Trophoblast cell (in vitro differentiated cells and primary cell): ENCODE results near the gene CNPY4.

ENCODE experiments used
- DNase-seq, 2 donors: peaks; one replicate each; pipeline ENCODE4 v3.0.0-alpha.2; 2016
- H2AFZ ChIP-seq: 2 replicates; pipeline ENCODE4 v1.6.1; 2013; ENCODE audit warnings: low read length, moderate library complexity, mild to moderate bottlenecking; ENCODE audit not compliant: insufficient read depth, poor library complexity
- H2AK5ac ChIP-seq: 2 replicates; pipeline ENCODE4 v1.6.1; 2013; ENCODE audit warnings: mild to moderate bottlenecking, low read length
- H2BK120ac ChIP-seq: 2 replicates; pipeline ENCODE4 v1.6.1; 2013; ENCODE audit warnings: low read length, mild to moderate bottlenecking, moderate library complexity; ENCODE audit not compliant: insufficient read depth, poor library complexity
- H2BK12ac ChIP-seq: 2 replicates; pipeline ENCODE4 v1.6.1; 2013; ENCODE audit warnings: mild to moderate bottlenecking, low read length, moderate library complexity
- H2BK5ac ChIP-seq: 2 replicates; pipeline ENCODE4 v1.6.1; 2013; ENCODE audit warnings: low read length, low read depth, moderate library complexity, mild to moderate bottlenecking; ENCODE audit not compliant: poor library complexity
- H3K14ac ChIP-seq: 2 replicates; pipeline ENCODE4 v1.6.1; 2013; ENCODE audit warnings: mild to moderate bottlenecking, low read length
- H3K18ac ChIP-seq: 2 replicates; pipeline ENCODE4 v1.6.1; 2013; ENCODE audit warnings: mild to moderate bottlenecking, low read length
- H3K23ac ChIP-seq: 2 replicates; pipeline ENCODE4 v1.6.1; 2013; ENCODE audit warnings: low read length
- H3K27ac ChIP-seq: 2 replicates; pipeline ENCODE4 v1.5.1; 2013; ENCODE audit warnings: low read depth, mild to moderate bottlenecking, inconsistent platforms, low read length, moderate library complexity
- H3K27me3 ChIP-seq: 2 replicates; pipeline ENCODE4 v1.6.1; 2013; ENCODE audit warnings: inconsistent platforms, mild to moderate bottlenecking, low read length, moderate library complexity; ENCODE audit not compliant: insufficient read depth
- H3K36me3 ChIP-seq, 2 experiments: 1 replicate in 1 of 2; 2 replicates in 1 of 2; pipeline ENCODE4 v1.6.1; 2013; ENCODE audit warnings: low read length in 2 of 2, mild to moderate bottlenecking in 2 of 2, moderate library complexity in 1 of 2; ENCODE audit not compliant: insufficient read depth in 2 of 2, control insufficient read depth in 1 of 2
- H3K4ac ChIP-seq: 2 replicates; pipeline ENCODE4 v1.6.1; 2013; ENCODE audit warnings: low read depth, mild to moderate bottlenecking, low read length, moderate library complexity
- H3K4me1 ChIP-seq, 2 experiments: 1 replicate in 1 of 2; 2 replicates in 1 of 2; pipeline ENCODE4 v1.6.1; 2013; ENCODE audit warnings: low read length in 2 of 2, mild to moderate bottlenecking in 2 of 2, moderate library complexity in 1 of 2; ENCODE audit not compliant: insufficient read depth in 2 of 2, control insufficient read depth in 1 of 2
- H3K4me2 ChIP-seq: 2 replicates; pipeline ENCODE4 v1.6.1; 2013; ENCODE audit warnings: inconsistent platforms, mild to moderate bottlenecking, low read length, moderate library complexity
- H3K4me3 ChIP-seq: 2 replicates; pipeline ENCODE4 v1.5.1; 2013; ENCODE audit warnings: mild to moderate bottlenecking, low read depth, low read length, inconsistent platforms
- H3K79me1 ChIP-seq: one replicate; pipeline ENCODE4 v1.6.1; 2013; ENCODE audit warnings: low read length
- H3K79me2 ChIP-seq: 2 replicates; pipeline ENCODE4 v1.6.1; 2013; ENCODE audit warnings: low read length, mild to moderate bottlenecking; ENCODE audit not compliant: control insufficient read depth, insufficient read depth, poor library complexity
- H3K9ac ChIP-seq: 2 replicates; pipeline ENCODE4 v1.6.1; 2013; ENCODE audit warnings: mild to moderate bottlenecking, low read length
- H3K9me3 ChIP-seq: 2 replicates; pipeline ENCODE4 v1.6.1; 2013; ENCODE audit warnings: low read depth, mild to moderate bottlenecking, control low read depth, inconsistent platforms, low read length; ENCODE audit not compliant: insufficient read depth
- H4K12ac ChIP-seq: 2 replicates; pipeline ENCODE4 v1.6.1; 2013; ENCODE audit warnings: low read depth, mild to moderate bottlenecking, low read length, moderate library complexity
- H4K8ac ChIP-seq: 2 replicates; pipeline ENCODE4 v1.6.1; 2013; ENCODE audit warnings: low read depth, mild to moderate bottlenecking, low read length, moderate library complexity
- H4K91ac ChIP-seq: one replicate; pipeline ENCODE4 v1.6.1; 2013; ENCODE audit warnings: low read depth, mild to moderate bottlenecking, low read length, moderate library complexity
- WGBS: extraction: QIAGEN DNeasy Blood & Tissue Kit; methylation state at CpG from one replicate; pipeline ENCODE4 v1.1.7; 2013; ENCODE audit warnings: missing lambda C conversion rate; ENCODE audit not compliant: insufficient read length, insufficient coverage; ENCODE audit errors: extremely low coverage; 5-methylcytosine and 5-hydroxymethylcytosine counted together

CNPY4 gene

DNA sequence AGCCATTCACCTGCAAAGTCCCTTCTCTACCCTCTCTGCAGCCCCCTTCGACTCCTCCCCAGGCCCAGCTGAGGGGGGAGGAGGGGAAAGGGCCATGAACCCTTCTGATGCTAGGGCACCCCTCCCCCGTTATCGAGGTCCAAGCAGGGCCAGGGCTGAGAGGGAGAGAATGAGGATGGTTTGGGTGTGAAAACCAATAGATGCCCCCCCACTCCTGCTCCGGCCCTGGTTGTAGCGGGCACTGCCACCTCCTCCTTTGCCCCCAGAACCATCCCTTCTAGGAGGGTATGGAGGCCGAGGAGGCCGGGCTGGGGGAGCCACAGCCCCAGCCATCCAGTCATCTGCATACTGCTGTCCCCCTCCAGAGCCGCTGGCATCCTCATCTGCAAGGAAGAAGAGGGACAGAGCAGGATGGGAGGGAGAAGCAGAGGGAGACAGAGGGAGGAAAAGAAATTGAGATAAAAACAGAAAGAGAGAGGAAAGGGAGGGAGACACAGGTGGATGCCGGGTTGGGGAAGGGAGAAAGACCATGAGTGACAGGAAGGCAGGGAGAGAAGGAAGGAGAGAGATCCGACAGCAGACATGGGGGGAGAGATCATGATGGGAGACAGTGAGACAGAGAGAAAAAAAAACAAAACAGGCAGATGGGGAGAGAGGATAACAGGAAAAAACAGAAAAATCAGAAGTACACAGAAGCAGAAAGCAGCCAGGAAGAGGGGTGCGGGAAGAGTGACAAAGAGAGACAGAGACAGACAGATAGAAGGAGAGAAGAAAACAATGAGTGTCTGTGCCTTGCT is 50.9 kb downstream of the CNPY4 start:
- H3K4me1 ChIP-seq: peaks cover 0 to 3% of the 10 kb centered on the region in 2 experiments
- H3K18ac ChIP-seq: no peak overlapping the region
- DNase-seq: no peak
- H4K91ac ChIP-seq: no peak overlapping the region
- peaks cover 3% of the 10 kb centered on the region for H3K9me3 ChIP-seq
- no peak overlapping the region for H3K14ac ChIP-seq
- no peak overlapping the region for H2BK5ac ChIP-seq
- no peak overlapping the region for H3K4me3 ChIP-seq
- no peak overlapping the region for H3K9ac ChIP-seq
- no CpG with 5 or more reads among the region's 11 CpGs for WGBS
- no peak overlapping the region for H3K23ac ChIP-seq
- peaks cover 42% of the 10 kb centered on the region for H3K27me3 ChIP-seq
- no peak overlapping the region for H2BK120ac ChIP-seq
- H3K4ac ChIP-seq: no peak overlapping the region
- H3K79me1 ChIP-seq: no peaks in the 10 kb centered on the region
- H2AK5ac ChIP-seq: no peak overlapping the region
- no peak overlapping the region for H2BK12ac ChIP-seq
- H4K8ac ChIP-seq: no peak overlapping the region
- no peaks in the 10 kb centered on the region for H3K79me2 ChIP-seq
- no peaks in the 10 kb centered on the region for H3K36me3 ChIP-seq
- H3K4me2 ChIP-seq: no peak overlapping the region
- no peak overlapping the region for H2AFZ ChIP-seq
- H4K12ac ChIP-seq: no peak overlapping the region
- no peak overlapping the region for H3K27ac ChIP-seq

DNA sequence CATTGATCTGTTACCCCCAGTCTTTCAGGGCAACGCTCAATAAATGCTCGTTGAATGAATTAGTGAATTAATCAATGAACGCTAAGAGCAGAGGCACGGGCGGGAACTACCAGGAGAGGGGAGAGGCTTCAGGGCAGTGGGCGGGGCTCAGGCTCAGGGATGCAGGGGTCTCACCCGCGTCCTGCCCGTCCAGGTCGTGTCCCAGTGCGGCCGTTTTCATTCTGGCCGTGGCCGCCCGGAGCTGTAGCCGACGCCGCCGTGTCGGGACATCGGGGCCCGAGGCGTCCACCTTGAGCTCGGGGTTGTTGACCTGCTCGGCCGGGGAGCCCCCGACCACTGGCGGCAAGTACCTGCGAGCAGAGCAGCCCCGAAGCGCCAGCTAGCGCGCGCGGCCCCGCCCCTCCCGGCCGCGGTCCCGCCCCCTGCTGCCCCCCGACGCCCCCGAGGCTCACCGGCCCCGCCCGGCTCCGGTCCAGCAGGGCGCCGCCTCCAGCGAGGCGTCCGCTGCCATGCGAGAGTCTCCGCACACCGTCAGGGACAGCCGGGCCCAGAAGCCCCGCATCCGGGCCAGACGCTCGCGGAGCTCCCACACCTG is 51.8 kb downstream of the CNPY4 start:
- no peak overlapping the region for H4K8ac ChIP-seq
- H3K4me2 ChIP-seq: peak overlapping the region; percentile 71
- H2BK5ac ChIP-seq: no peak overlapping the region
- H3K79me2 ChIP-seq: no peaks in the 10 kb centered on the region
- no peak overlapping the region for H4K91ac ChIP-seq
- no peaks in the 10 kb centered on the region for H3K79me1 ChIP-seq
- H2BK12ac ChIP-seq: no peak overlapping the region
- no peak for DNase-seq
- no peak overlapping the region for H2AK5ac ChIP-seq
- no peak overlapping the region for H4K12ac ChIP-seq
- H3K4me1 ChIP-seq: peaks cover 0 to 3% of the 10 kb centered on the region in 2 experiments
- H3K14ac ChIP-seq: no peak overlapping the region
- no CpG with 5 or more reads among the region's 61 CpGs for WGBS
- H2AFZ ChIP-seq: peak overlapping the region; percentile 37
- no peak overlapping the region for H3K9ac ChIP-seq
- peaks cover 3% of the 10 kb centered on the region for H3K9me3 ChIP-seq
- no peaks in the 10 kb centered on the region for H3K36me3 ChIP-seq
- no peak overlapping the region for H3K23ac ChIP-seq
- H3K4ac ChIP-seq: no peak overlapping the region
- H3K18ac ChIP-seq: no peak overlapping the region
- H3K27me3 ChIP-seq: peaks cover 42% of the 10 kb centered on the region
- H2BK120ac ChIP-seq: no peak overlapping the region
- H3K4me3 ChIP-seq: peak overlapping the region; percentile 3
- no peak overlapping the region for H3K27ac ChIP-seq

- Histone ChIP-seq H3K4me3 (no peak overlapping the region), H2BK5ac (no peak overlapping the region), H2BK120ac (no peak overlapping the region), H2AK5ac (no peak overlapping the region), H4K91ac (no peak overlapping the region), H3K18ac (no peak overlapping the region), H3K9me3 (peaks cover under 1% of the 10 kb centered on the region), H3K36me3 (no peaks in the 10 kb centered on the region), H2BK12ac (no peak overlapping the region), H3K79me2 (no peaks in the 10 kb centered on the region), H3K79me1 (no peaks in the 10 kb centered on the region), H3K27me3 (peaks cover 38% of the 10 kb centered on the region), H4K8ac (no peak overlapping the region), H3K27ac (no peak overlapping the region), H3K4ac (no peak overlapping the region), H3K23ac (no peak overlapping the region), H3K9ac (no peak overlapping the region), H3K4me1 (peaks cover 0 to 3% of the 10 kb centered on the region in 2 experiments), H4K12ac (no peak overlapping the region), H2AFZ (no peak overlapping the region), H3K14ac (no peak overlapping the region), H3K4me2 (peak overlapping the region; percentile 3)
- DNase-seq: no peak
- no CpG with 5 or more reads among the region's 22 CpGs for WGBS
Measured at GRCh38 chr7:100171840-100172239, 52.4 kb downstream of the CNPY4 start.

GRCh38 chr7:100173806-100174495 is 54.5 kb downstream of the CNPY4 start:
- Histone ChIP-seq H3K4me1 (peaks cover 3 to 6% of the 10 kb centered on the region in 2 experiments), H3K14ac (no peak overlapping the region)

More at GRCh38 chr7:100173806-100174495, 54.5 kb downstream of the CNPY4 start:
- Histone ChIP-seq H2AK5ac (no peak overlapping the region), H2BK12ac (no peak overlapping the region), H2BK5ac (no peak overlapping the region), H3K27ac (no peak overlapping the region), H4K12ac (no peak overlapping the region), H3K18ac (no peak overlapping the region), H3K4me2 (no peak overlapping the region), H2BK120ac (no peak overlapping the region), H4K8ac (no peak overlapping the region), H4K91ac (no peak overlapping the region), H3K23ac (no peak overlapping the region), H3K36me3 (no peaks in the 10 kb centered on the region), H3K9ac (no peak overlapping the region), H2AFZ (no peak overlapping the region), H3K27me3 (peaks cover 24% of the 10 kb centered on the region), H3K4ac (no peak overlapping the region), H3K4me3 (no peak overlapping the region), H3K79me1 (peaks cover 3% of the 10 kb centered on the region), H3K79me2 (peaks cover 2% of the 10 kb centered on the region), H3K9me3 (peaks cover 4% of the 10 kb centered on the region)
- no peak for DNase-seq
- no CpG with 5 or more reads among the region's 11 CpGs for WGBS
